Subcutaneous adipose tissue (tissue), 4 donors: ENCODE measurements around the gene RGS11. TPM values are rescaled to one million over a fixed set of nuclear protein-coding genes. Genes with fewer than 3 reads are reported as not detected.

ENCODE experiments used
- total RNA-seq, 4 donors: library from RNA; depleted of rRNA; stranded (reverse); fragments of >200 nt; gene quantifications; one replicate each; pipeline ENCODE4 v1.1.0, GENCODE V29; 2016
- TF ChIP-seq, protein P1 (sequence below): fragments of 450-650 bp; IDR thresholded peaks from one replicate; pipeline ENCODE4 v1.5.1; 2016; ENCODE audit warnings: low read depth, mild to moderate bottlenecking, control low read depth, antibody characterized with exemption, moderate library complexity

Gene RGS11
- total RNA-seq, 4 donors from 2014 or later, result 6.2 to 20.2 (median 11.4) TPM

DNA sequence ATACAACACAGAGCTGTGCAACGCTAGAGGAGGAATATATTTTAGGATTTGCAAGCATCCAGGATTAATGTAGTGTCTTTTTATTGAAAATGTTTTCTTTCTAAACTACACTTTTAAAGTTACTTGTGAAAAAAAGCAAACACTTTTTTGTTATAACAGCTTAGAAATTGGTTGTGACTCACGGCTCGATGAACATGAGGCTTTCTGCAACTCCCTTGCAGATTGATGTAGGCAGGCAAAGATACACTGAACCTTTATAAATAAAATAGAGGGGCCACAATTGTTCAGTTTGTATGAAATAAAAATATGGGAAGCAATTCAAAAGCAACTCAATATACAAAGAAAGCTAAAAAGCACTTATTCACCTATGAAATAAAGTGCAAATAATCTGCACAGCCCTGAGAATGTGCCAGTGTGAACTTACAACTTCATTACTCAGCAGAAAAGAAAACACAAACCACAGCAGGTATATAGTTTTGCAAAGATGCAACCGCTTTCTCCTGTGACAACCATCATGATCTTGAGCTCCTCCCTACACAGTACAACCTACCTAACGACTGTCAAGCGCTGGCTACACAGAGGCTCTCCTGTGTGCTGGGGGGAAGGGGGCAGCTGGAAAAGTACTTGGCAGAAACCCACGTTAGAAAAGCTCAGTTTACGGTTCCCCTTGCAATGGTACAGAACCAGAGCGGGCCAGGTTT lies 47.4 kb downstream of the RGS11 start:
- TF ChIP-seq, protein P1, sequence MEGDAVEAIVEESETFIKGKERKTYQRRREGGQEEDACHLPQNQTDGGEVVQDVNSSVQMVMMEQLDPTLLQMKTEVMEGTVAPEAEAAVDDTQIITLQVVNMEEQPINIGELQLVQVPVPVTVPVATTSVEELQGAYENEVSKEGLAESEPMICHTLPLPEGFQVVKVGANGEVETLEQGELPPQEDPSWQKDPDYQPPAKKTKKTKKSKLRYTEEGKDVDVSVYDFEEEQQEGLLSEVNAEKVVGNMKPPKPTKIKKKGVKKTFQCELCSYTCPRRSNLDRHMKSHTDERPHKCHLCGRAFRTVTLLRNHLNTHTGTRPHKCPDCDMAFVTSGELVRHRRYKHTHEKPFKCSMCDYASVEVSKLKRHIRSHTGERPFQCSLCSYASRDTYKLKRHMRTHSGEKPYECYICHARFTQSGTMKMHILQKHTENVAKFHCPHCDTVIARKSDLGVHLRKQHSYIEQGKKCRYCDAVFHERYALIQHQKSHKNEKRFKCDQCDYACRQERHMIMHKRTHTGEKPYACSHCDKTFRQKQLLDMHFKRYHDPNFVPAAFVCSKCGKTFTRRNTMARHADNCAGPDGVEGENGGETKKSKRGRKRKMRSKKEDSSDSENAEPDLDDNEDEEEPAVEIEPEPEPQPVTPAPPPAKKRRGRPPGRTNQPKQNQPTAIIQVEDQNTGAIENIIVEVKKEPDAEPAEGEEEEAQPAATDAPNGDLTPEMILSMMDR, result no peak

DNA sequence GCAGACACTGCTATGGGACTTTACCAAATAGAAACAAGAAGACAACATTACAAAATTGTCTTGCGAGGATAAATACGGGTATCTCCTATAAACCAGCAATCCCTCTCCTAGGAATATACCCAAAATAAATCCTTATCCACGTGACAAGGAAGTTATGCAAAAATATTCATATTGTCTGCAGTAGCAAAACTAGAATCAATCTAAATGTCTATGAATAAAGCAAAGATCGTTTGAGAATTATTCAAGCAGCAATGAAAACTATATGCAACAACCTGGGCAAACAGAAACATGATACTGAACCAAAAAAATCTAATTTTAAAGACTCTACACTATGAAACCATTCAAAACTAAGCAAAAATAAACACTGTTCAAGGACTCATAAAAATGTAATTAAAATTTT lies 55.7 kb downstream of the RGS11 start:
- TF ChIP-seq, protein P1, result no peak

Other genes with a start within 250 kb of the RGS11 start
- 1 to 10 TPM; 1.5 to 7.3 (median 4.8) TPM for gene POLR3K, start 222.3 kb downstream of the RGS11 start, total RNA-seq
- gene SNRNP25, start 222.1 kb downstream of the RGS11 start, total RNA-seq, result 10 to 100 TPM; 12.8 to 21.9 (median 15.2) TPM
- 10 to 100 TPM; 17.2 to 72.7 (median 27.9) TPM for gene RHBDF1, start 203.3 kb downstream of the RGS11 start, total RNA-seq
- gene MPG, start 197.7 kb downstream of the RGS11 start, total RNA-seq, result 100 to 1,000 TPM in 1 of 4 donors, 10 to 100 TPM in 3; 50.2 to 108 (median 83.5) TPM
- gene NPRL3, start 137.3 kb downstream of the RGS11 start, total RNA-seq, result 10 to 100 TPM; 18.7 to 39.2 (median 24.7) TPM
- gene HBZ, start 123.3 kb downstream of the RGS11 start, total RNA-seq, result 1 to 10 TPM in 1 of 4 donors, under 1 TPM in 1, not detected in 2; 0.88 to 3.0 TPM
- 1 to 10 TPM in 2 of 4 donors, not detected in 2; 1.3 to 2.4 TPM for gene HBM, start 110.0 kb downstream of the RGS11 start, total RNA-seq
- 100 to 1,000 TPM in 2 of 4 donors, 10 to 100 TPM in 2; 25.2 to 313 (median 90.4) TPM for gene HBA2, start 103.1 kb downstream of the RGS11 start, total RNA-seq
- 10 to 100 TPM; 11.9 to 71.7 (median 41.0) TPM for gene HBA1, start 99.3 kb downstream of the RGS11 start, total RNA-seq
- gene HBQ1, start 95.5 kb downstream of the RGS11 start, total RNA-seq, result not detected
- 100 to 1,000 TPM in 2 of 4 donors, 10 to 100 TPM in 2; 73.9 to 133 (median 94.1) TPM for gene LUC7L, start 46.5 kb downstream of the RGS11 start, total RNA-seq
- 100 to 1,000 TPM in 1 of 4 donors, 10 to 100 TPM in 3; 43.4 to 117 (median 50.2) TPM for gene FAM234A, start 41.1 kb downstream of the RGS11 start, total RNA-seq
- gene ARHGDIG, start 4.6 kb upstream of the RGS11 start, total RNA-seq, result not detected
- gene PDIA2, start 7.2 kb upstream of the RGS11 start, total RNA-seq, result under 1 TPM in 2 of 4 donors, not detected in 2; 0.22 to 0.94 TPM
- gene AXIN1, start 76.8 kb upstream of the RGS11 start, total RNA-seq, result 10 to 100 TPM; 11.1 to 19.0 (median 15.0) TPM
- gene MRPL28, start 94.6 kb upstream of the RGS11 start, total RNA-seq, result 10 to 100 TPM; 37.3 to 59.9 (median 47.5) TPM
- 10 to 100 TPM; 18.3 to 43.5 (median 28.3) TPM for gene PGAP6, start 106.0 kb upstream of the RGS11 start, total RNA-seq
- gene NME4, start 121.3 kb upstream of the RGS11 start, total RNA-seq, result 100 to 1,000 TPM in 2 of 4 donors, 10 to 100 TPM in 2; 62.1 to 120 (median 96.5) TPM
- gene DECR2, start 125.9 kb upstream of the RGS11 start, total RNA-seq, result 10 to 100 TPM in 3 of 4 donors, 1 to 10 TPM in 1; 9.8 to 54.8 (median 20.3) TPM
- gene RAB11FIP3, start 149.7 kb upstream of the RGS11 start, total RNA-seq, result 10 to 100 TPM; 10.9 to 35.0 (median 21.0) TPM